ENCODE results near the gene CEACAM7.

CEACAM7 gene

GRCh38 chr19:41694831-41695635 is 7.0 kb upstream of the CEACAM7 start:
- no peak overlapping the region for H4K91ac ChIP-seq (ENCODE audit: low read depth, low read length, poor library complexity)
- H3K9me3 ChIP-seq (replicated peaks in 1 of 2; ENCODE audit: control insufficient read depth in 2 of 2, insufficient read depth in 1 of 2, low read depth in 1 of 2, low read length in 2 of 2), result peaks cover 0 to 43% of the 10 kb centered on the region in 2 donors
- no peak overlapping the region for H2AK5ac ChIP-seq (ENCODE audit: low read depth, low read length)
- H3K27ac ChIP-seq (replicated peaks; ENCODE audit: low read length), result no peak overlapping the region
- no peak overlapping the region for H3K18ac ChIP-seq (ENCODE audit: low read length)
- no peak overlapping the region for H3K14ac ChIP-seq (ENCODE audit: low read length)
- H3K23ac ChIP-seq (ENCODE audit: low read depth, low read length, poor library complexity), result no peak overlapping the region
- peaks cover 0 to 4% (median 0%) of the 10 kb centered on the region in 3 experiments for H3K27me3 ChIP-seq (ENCODE audit: control insufficient read depth in 3 of 3, insufficient read depth in 3 of 3, low read depth in 1 of 3, low read length in 3 of 3)
- no peak overlapping the region for H4K8ac ChIP-seq (ENCODE audit: low read depth, low read length)
- no peak overlapping the region for H2BK5ac ChIP-seq (ENCODE audit: low read length)
- no peak overlapping the region for H3K9ac ChIP-seq (ENCODE audit: low read depth, low read length, poor library complexity)
- H3K79me1 ChIP-seq (ENCODE audit: low read depth, low read length), result no peaks in the 10 kb centered on the region
- no peak overlapping the region for H3K4ac ChIP-seq (ENCODE audit: low read length)
- H3K4me1 ChIP-seq (ENCODE audit: control insufficient read depth in 2 of 2, insufficient read depth in 1 of 2, low read depth in 1 of 2, low read length in 2 of 2), result no peaks in the 10 kb centered on the region
- no peak overlapping the region for H2AFZ ChIP-seq (ENCODE audit: low read length)
- H3K4me2 ChIP-seq (ENCODE audit: insufficient read depth, low read length, poor library complexity, severe bottlenecking), result no peak overlapping the region
- H2BK15ac ChIP-seq (ENCODE audit: low read length), result no peak overlapping the region
- peak overlapping the region in 1 of 2 donors; percentile 46 for H3K4me3 ChIP-seq (ENCODE audit: low read length in 2 of 2)
- H3K36me3 ChIP-seq (replicated peaks in 1 of 2; ENCODE audit: control insufficient read depth in 2 of 2, insufficient read depth in 2 of 2, low read length in 2 of 2), result no peaks in the 10 kb centered on the region
- H2BK12ac ChIP-seq (ENCODE audit: low read length), result no peak overlapping the region
- H2BK120ac ChIP-seq (ENCODE audit: low read depth, low read length), result no peak overlapping the region
- no peak for DNase-seq (ENCODE audit: low spot score)
- no CpG with 5 or more reads among the region's 8 CpGs for WGBS, 2 donors (ENCODE audit: extremely low coverage in 2 of 2, insufficient read length in 2 of 2, insufficient replicate concordance in 1 of 2)

DNA sequence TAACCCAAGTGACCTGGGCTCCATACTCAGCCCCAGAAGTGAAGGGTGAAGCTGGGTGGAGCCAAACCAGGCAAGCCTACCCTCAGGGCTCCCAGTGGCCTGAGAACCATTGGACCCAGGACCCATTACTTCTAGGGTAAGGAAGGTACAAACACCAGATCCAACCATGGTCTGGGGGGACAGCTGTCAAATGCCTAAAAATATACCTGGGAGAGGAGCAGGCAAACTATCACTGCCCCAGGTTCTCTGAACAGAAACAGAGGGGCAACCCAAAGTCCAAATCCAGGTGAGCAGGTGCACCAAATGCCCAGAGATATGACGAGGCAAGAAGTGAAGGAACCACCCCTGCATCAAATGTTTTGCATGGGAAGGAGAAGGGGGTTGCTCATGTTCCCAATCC is 6.1 kb upstream of the CEACAM7 start:
- Histone ChIP-seq H3K14ac (ENCODE audit: low read length) (no peak overlapping the region), H3K18ac (ENCODE audit: low read length) (no peak overlapping the region), H3K4ac (ENCODE audit: low read length) (no peak overlapping the region), H4K91ac (ENCODE audit: low read depth, low read length, poor library complexity) (no peak overlapping the region), H3K23ac (ENCODE audit: low read depth, low read length, poor library complexity) (no peak overlapping the region), H3K36me3 (replicated peaks in 1 of 2; ENCODE audit: control insufficient read depth in 2 of 2, insufficient read depth in 2 of 2, low read length in 2 of 2) (no peaks in the 10 kb centered on the region), H2BK120ac (ENCODE audit: low read depth, low read length) (no peak overlapping the region), H2BK15ac (ENCODE audit: low read length) (no peak overlapping the region), H3K4me1 (ENCODE audit: control insufficient read depth in 2 of 2, insufficient read depth in 1 of 2, low read depth in 1 of 2, low read length in 2 of 2) (no peaks in the 10 kb centered on the region), H2BK5ac (ENCODE audit: low read length) (no peak overlapping the region), H2AK5ac (ENCODE audit: low read depth, low read length) (no peak overlapping the region), H3K27me3 (ENCODE audit: control insufficient read depth in 3 of 3, insufficient read depth in 3 of 3, low read depth in 1 of 3, low read length in 3 of 3) (peaks cover 0 to 4% (median 0%) of the 10 kb centered on the region in 3 experiments), H3K9me3 (replicated peaks in 1 of 2; ENCODE audit: control insufficient read depth in 2 of 2, insufficient read depth in 1 of 2, low read depth in 1 of 2, low read length in 2 of 2) (peaks cover 0 to 40% of the 10 kb centered on the region in 2 donors), H3K27ac (replicated peaks; ENCODE audit: low read length) (no peak overlapping the region), H3K4me3 (ENCODE audit: low read length in 2 of 2) (peak overlapping the region in 1 of 2 donors; percentile 21), H3K79me1 (ENCODE audit: low read depth, low read length) (no peaks in the 10 kb centered on the region), H3K4me2 (ENCODE audit: insufficient read depth, low read length, poor library complexity, severe bottlenecking) (no peak overlapping the region), H4K8ac (ENCODE audit: low read depth, low read length) (no peak overlapping the region), H2BK12ac (ENCODE audit: low read length) (no peak overlapping the region), H3K9ac (ENCODE audit: low read depth, low read length, poor library complexity) (no peak overlapping the region), H2AFZ (ENCODE audit: low read length) (no peak overlapping the region)
- WGBS, 2 donors (ENCODE audit: extremely low coverage in 2 of 2, insufficient read length in 2 of 2, insufficient replicate concordance in 1 of 2), result no CpG with 5 or more reads among the region's 1 CpG
- no peak for DNase-seq (ENCODE audit: low spot score)

- Histone ChIP-seq H2AFZ (ENCODE audit: low read length) (no peak overlapping the region), H2BK5ac (ENCODE audit: low read length) (no peak overlapping the region), H3K14ac (ENCODE audit: low read length) (no peak overlapping the region), H4K8ac (ENCODE audit: low read depth, low read length) (no peak overlapping the region), H2BK12ac (ENCODE audit: low read length) (no peak overlapping the region), H2BK120ac (ENCODE audit: low read depth, low read length) (no peak overlapping the region), H3K4me3 (ENCODE audit: low read length in 2 of 2) (peak overlapping the region in 1 of 2 donors; percentile 67), H3K4me1 (ENCODE audit: control insufficient read depth in 2 of 2, insufficient read depth in 1 of 2, low read depth in 1 of 2, low read length in 2 of 2) (no peaks in the 10 kb centered on the region), H2BK15ac (ENCODE audit: low read length) (no peak overlapping the region), H3K18ac (ENCODE audit: low read length) (no peak overlapping the region), H3K4ac (ENCODE audit: low read length) (no peak overlapping the region), H3K27me3 (ENCODE audit: control insufficient read depth in 3 of 3, insufficient read depth in 3 of 3, low read depth in 1 of 3, low read length in 3 of 3) (peaks cover 0 to 5% (median 0%) of the 10 kb centered on the region in 3 experiments), H3K79me1 (ENCODE audit: low read depth, low read length) (no peaks in the 10 kb centered on the region), H3K23ac (ENCODE audit: low read depth, low read length, poor library complexity) (no peak overlapping the region), H2AK5ac (ENCODE audit: low read depth, low read length) (no peak overlapping the region), H3K27ac (replicated peaks; ENCODE audit: low read length) (no peak overlapping the region), H3K36me3 (replicated peaks in 1 of 2; ENCODE audit: control insufficient read depth in 2 of 2, insufficient read depth in 2 of 2, low read length in 2 of 2) (no peaks in the 10 kb centered on the region), H3K9me3 (replicated peaks in 1 of 2; ENCODE audit: control insufficient read depth in 2 of 2, insufficient read depth in 1 of 2, low read depth in 1 of 2, low read length in 2 of 2) (peaks cover 0 to 40% of the 10 kb centered on the region in 2 donors), H3K4me2 (ENCODE audit: insufficient read depth, low read length, poor library complexity, severe bottlenecking) (no peak overlapping the region), H4K91ac (ENCODE audit: low read depth, low read length, poor library complexity) (no peak overlapping the region), H3K9ac (ENCODE audit: low read depth, low read length, poor library complexity) (no peak overlapping the region)
- no CpG with 5 or more reads among the region's 20 CpGs for WGBS, 2 donors (ENCODE audit: extremely low coverage in 2 of 2, insufficient read length in 2 of 2, insufficient replicate concordance in 1 of 2)
- DNase-seq (ENCODE audit: low spot score), result no peak
Observed at GRCh38 chr19:41691268-41691970, 3.3 kb upstream of the CEACAM7 start.

DNA sequence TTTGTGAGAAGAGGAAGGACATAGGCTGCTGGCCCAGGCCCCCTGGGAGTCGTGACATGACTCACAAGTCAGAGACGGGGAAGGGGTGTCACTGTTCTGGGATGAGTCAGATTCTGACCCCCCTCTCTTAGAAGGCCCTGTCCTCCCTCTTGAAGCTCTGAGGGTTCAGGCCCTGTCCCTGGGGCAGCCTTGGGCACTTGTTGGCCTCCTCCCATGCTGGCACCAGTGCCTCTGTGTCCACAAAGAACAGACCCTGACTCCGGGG is 2.7 kb upstream of the CEACAM7 start:
- Histone ChIP-seq H3K79me1 (ENCODE audit: low read depth, low read length) (no peaks in the 10 kb centered on the region), H2BK120ac (ENCODE audit: low read depth, low read length) (no peak overlapping the region), H3K4me1 (ENCODE audit: control insufficient read depth in 2 of 2, insufficient read depth in 1 of 2, low read depth in 1 of 2, low read length in 2 of 2) (no peaks in the 10 kb centered on the region), H2AK5ac (ENCODE audit: low read depth, low read length) (no peak overlapping the region), H2AFZ (ENCODE audit: low read length) (no peak overlapping the region), H4K91ac (ENCODE audit: low read depth, low read length, poor library complexity) (no peak overlapping the region), H3K9ac (ENCODE audit: low read depth, low read length, poor library complexity) (no peak overlapping the region), H3K9me3 (replicated peaks in 1 of 2; ENCODE audit: control insufficient read depth in 2 of 2, insufficient read depth in 1 of 2, low read depth in 1 of 2, low read length in 2 of 2) (peaks cover 0 to 36% of the 10 kb centered on the region in 2 donors), H3K23ac (ENCODE audit: low read depth, low read length, poor library complexity) (no peak overlapping the region), H3K4me2 (ENCODE audit: insufficient read depth, low read length, poor library complexity, severe bottlenecking) (no peak overlapping the region), H2BK15ac (ENCODE audit: low read length) (no peak overlapping the region), H3K18ac (ENCODE audit: low read length) (no peak overlapping the region), H3K14ac (ENCODE audit: low read length) (no peak overlapping the region), H2BK5ac (ENCODE audit: low read length) (no peak overlapping the region), H3K27ac (replicated peaks; ENCODE audit: low read length) (no peak overlapping the region), H2BK12ac (ENCODE audit: low read length) (no peak overlapping the region), H3K36me3 (replicated peaks in 1 of 2; ENCODE audit: control insufficient read depth in 2 of 2, insufficient read depth in 2 of 2, low read length in 2 of 2) (no peaks in the 10 kb centered on the region), H4K8ac (ENCODE audit: low read depth, low read length) (no peak overlapping the region), H3K4me3 (ENCODE audit: low read length in 2 of 2) (peak overlapping the region in 1 of 2 donors; percentile 63), H3K4ac (ENCODE audit: low read length) (no peak overlapping the region), H3K27me3 (ENCODE audit: control insufficient read depth in 3 of 3, insufficient read depth in 3 of 3, low read depth in 1 of 3, low read length in 3 of 3) (peaks cover 0 to 5% (median 0%) of the 10 kb centered on the region in 3 experiments)
- WGBS, 2 donors (ENCODE audit: extremely low coverage in 2 of 2, insufficient read length in 2 of 2, insufficient replicate concordance in 1 of 2), result no CpG with 5 or more reads among the region's 3 CpGs
- DNase-seq (ENCODE audit: low spot score), result no peak

Data from neuronal stem cell (in vitro differentiated cells).